HK-2 (cell line): Measurements from ENCODE around the gene ELL.
"Not testable (repeated sequence)": the region's sequence is repeated elsewhere in the genome, so short reads cannot be mapped to it uniquely, and the experiment has no call there.

Source experiments
- DNase-seq: peaks from one replicate; pipeline ENCODE4 v3.0.0-alpha.2; 2018; ENCODE audit not compliant: unreplicated experiment

Gene ELL

DNA sequence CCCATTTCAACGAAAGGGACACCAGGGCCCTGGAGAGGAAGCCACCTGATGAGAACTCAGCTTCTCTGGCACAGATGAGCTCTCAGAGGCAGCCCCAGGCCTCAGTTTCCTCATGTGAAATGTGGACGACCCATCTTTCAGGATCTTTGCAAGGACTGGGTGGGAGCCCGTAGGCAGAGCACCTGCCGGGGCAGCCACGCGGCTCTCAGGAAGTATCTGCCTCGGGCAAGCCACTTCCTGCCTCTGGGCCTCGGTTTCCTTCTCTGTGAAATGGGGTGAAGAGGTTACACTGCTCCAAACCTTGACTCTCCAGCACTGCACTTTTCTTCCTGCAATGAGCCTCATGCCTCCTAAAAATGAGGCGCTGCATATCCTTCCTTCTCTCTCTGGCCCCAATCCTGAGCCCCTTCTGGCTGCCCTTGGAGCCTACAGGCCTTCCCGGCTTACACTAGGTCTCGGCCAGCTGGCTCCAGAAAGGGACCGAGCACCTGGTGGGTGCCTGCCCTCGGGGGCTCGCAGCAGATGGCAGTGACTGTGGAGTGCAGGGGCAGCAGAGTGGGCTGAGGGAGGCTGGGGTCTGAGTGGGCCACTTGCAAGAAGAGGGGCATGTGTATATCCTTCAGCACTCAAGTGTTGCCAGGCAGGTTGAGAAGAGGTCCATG, 99.2 kb downstream of the ELL start:
- no peak for DNase-seq

DNA sequence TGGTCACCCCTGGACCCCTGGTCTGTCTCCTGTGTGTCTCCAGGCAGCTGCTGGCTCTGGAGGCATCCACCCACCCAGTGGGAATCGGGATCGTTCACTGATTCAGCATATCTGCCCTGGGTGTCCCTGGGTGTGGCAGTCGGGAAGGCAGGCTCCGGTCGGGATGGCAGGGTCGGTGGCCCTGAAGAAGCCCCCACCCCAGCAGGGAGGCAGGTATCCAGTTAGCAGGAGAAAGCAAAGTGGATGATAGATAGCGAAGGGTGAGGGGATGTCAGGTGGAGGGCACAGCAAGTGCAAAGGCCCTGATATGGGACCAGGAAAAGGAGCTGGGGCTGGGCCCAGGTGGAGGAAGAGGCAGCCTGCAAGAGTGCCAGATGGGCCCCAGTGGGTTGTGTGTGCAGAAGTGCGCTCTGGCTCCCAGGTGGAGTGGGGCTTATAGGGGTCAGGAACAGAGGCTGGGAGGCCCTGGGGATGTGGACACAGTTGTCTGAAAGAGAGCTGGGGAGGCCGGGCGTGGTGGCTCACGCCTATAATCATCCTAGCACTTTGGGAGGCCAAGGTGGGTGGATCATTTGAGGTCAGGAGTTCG, 100.4 kb downstream of the ELL start:
- DNase-seq = no peak

DNA sequence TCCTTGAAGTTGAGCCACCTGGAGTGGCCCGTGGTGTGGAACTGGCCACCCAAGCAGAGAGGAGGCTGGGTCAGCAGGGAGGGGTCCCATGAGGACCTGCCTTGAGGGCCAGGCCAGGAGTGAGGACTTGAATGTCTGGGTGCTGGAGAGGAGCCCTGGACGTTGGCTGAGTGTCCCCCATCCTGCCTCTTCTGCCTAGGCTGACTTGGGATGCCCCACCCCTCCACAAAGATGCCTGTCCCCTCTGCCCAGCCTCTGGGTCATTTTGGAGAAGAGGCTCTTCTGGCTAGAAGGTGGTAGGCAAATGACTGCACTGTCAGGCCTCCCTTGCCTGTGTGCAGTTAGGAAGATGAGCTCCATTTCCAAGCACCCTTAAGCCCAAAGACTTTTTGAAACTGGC, 100.9 kb downstream of the ELL start:
- no peak for DNase-seq

DNA sequence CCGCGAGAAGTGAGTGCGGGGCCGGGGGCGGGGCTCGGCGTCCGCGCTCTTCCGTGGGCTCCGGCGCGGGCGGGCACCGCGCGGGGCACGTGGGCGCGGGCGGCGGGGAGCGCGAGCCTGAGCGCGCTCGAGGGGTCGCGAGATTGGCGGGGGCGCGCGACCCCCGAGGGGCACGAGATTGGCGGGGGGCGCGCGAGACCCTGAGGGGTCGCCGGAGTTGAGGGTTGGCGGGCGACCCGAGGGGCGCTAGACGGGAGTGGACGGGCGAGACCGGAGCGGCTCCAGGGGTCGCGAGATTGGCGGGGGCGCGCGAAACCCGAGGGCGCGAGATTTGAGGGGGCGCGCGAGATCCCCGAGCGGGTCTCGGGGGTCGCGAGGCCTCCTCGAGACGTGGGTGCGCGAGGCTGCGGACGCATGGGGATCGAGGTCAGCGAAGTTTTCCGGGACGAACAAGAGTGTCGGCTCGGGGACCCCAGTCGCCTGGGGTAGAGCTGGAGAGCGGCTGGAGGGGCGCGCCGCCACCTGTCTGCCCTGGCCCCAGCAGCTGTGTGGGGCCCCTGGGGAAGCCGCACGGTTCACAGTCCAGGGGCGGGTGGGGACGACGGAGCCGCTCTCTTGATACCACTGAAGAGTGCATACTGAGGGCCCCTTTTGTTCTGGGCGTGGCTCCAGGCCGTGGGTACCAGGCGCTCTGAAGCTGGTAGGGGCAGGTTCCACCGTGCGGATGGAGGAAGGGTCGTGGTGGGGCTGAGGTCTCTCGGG, 102.0 kb downstream of the ELL start:
- no peak for DNase-seq

DNA sequence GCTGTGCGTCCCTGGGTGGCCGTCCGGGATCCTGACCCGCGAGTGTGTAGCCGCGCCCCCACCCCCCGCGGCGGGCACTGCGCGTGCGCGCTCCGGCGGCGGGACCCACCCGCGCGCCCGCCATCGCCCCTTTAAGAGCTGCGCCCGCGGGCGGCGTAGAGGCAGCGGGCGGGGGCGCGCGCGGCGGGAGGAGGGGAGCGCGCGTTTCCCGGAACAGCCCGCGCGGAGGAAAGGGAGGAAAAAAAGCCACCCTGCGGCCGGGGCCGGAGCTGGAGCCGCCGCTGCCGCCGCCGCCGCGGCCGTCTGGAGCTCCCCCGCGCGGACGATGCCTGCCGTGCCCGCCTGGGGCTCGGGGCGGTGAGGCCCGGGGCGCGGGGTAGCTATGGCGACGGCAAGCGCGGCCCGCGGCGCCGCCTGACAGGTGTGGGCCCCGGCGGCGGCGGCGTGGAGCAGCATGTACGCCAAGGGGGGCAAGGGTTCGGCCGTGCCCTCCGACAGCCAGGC, 102.6 kb downstream of the ELL start, which contains the start of gene SSBP4:
TSS of gene SSBP4 (plus strand) at position 204 of the 504 bp plus-strand sequence. CDS start at position 455, 251 bp downstream.
- DNase-seq = peak; percentile 77

DNA sequence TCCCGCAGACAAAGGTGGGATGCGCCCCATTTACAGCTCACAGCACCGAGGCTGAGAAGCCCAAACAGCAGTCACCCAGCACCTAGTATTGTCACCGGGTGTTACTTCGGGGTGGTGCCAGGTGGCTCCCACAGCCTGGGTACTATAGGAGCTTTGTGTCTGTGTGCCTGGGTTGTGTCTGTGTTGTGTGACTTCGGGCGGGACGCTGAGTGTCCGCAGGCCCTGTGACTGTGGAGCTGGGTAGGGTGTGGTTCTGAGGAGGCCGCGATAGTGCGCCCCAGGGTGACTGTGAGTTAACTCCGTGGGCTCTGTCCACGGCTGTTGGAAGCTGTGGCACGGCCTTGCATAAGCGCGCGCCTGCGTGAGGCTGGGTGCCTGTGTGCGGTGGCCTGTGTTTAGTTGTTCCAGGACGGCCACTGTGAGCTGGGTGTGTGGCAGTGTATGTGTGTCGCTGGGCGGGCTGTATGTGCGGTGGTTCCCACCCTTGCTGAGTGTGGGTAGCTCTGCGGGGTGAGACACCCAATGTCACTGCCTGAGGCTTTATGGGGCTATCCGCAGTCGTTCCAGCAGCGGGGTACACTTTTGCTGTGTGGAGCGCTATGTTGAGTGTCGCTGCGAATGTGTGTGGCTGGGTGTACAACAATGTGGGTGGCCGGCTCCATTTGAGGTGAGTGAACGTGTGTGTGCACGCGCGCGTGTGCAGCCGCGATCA, 103.2 kb downstream of the ELL start:
- peak; percentile 39 for DNase-seq

DNA sequence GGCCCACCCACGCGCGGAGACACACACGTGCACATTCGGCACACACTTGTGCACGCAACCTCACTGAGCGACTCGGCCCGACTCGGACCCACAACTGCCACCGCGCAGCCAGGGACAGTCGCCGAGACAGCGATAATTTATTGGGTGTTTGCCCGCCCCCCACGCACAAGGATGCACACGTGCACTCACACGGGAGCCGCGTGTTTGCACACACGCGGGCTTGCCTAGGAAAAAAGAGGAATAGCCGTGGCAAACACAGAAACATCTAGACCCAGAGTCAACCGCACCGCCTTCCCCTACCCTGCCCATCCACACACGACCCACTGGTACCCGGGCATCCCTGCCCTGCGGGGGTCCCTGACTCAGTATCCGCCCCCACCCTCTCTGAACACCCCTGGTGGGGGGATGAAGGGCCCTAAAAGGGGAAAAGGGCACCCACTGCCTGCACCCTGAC, 103.8 kb downstream of the ELL start:
- DNase-seq = no peak

DNA sequence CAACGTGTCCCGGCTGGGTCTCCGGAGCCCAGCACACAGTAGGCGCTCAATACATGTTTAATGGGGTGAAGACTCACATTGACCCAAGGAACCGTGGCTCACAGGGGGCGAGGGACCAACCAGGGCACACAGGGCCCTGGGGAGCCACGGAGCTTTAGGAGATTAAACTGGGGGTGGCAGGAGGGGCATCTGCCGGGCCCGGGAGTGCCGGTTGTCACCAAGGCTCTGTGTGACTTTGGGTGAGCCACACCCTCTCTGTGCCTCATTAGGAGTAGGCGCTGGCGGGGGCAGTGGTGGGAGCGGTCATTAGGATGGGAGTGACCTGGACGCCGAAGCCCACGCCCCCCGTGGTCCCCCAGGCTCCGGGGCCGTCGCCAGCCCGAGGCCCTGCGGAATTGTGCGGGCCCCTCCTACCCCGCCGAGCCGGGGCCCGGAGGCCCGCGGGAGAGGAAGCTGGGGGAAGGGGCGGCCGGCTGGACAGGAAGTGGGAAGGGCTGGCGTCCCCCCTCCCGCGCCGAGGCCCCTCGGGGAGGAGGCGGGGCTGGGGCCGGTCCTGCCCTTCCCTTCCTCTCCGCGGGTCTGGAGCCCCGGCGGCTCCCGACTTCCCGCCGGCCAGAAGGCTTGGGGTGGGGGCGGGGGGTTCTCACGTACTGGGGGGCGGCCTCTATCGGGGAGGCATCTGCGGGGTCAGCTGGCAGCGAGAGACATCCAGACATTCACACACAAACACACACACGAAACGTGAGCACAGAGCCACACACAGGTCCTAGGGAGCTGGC, 104.4 kb downstream of the ELL start:
- peak; percentile 88 for DNase-seq

DNA sequence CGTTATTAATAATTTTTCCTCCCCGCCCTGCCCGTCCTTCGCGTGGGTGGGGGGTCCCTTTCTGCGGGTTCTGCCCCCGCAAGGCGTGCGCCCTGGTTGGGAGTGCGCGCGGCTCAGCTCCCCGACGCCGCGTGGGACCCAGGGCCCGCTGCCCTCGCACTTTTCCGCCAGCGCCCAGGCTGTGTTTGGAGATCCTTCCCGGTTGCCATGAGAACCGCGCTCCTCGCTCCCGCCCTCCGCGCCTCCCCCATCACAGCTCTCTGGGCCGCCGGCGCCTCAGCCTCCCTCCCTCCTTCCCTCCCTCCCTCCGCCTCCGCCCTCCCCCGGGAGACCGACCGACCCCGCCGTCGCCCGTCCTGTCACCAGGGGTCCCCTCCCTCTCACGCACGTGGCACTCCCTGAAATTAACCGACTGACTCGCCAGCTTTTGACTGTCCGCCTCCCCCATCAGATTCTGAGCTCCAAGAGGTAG, 105.1 kb downstream of the ELL start:
- DNase-seq = peak; percentile 88

DNA sequence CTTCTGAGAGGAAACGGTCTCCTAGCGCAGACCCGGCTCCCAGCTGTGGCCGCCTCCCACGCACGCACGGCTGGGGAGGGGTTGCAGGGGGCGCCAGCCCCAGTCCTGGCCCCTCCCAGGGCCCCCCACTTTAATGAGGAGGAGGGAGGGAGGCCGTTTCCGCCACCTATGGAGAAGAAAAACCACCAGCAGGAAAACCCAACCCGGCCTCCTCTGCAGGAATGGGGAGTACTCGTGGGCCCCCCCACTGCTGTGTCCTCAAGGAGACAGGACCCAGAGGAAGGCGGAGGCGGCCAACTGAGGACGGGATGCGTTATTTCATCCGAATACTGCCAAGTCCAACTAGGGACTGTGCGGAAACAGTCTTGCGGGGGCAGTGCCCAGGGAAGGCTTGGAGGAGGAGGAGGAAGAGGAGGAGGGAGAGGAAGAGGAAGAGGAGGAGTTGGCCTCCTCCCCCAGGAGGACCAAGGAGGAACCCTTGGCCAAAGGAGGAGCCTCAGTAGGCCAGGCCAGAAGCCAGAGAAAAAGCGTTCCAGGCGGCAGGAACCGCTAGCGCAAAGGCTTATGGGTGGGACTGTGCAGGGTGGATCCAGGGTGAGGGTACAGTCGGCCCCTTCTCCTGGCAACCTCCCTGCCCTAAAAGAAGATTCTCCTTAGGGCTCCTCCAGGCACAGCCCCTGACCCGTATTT, 106.5 kb downstream of the ELL start:
- no peak for DNase-seq

DNA sequence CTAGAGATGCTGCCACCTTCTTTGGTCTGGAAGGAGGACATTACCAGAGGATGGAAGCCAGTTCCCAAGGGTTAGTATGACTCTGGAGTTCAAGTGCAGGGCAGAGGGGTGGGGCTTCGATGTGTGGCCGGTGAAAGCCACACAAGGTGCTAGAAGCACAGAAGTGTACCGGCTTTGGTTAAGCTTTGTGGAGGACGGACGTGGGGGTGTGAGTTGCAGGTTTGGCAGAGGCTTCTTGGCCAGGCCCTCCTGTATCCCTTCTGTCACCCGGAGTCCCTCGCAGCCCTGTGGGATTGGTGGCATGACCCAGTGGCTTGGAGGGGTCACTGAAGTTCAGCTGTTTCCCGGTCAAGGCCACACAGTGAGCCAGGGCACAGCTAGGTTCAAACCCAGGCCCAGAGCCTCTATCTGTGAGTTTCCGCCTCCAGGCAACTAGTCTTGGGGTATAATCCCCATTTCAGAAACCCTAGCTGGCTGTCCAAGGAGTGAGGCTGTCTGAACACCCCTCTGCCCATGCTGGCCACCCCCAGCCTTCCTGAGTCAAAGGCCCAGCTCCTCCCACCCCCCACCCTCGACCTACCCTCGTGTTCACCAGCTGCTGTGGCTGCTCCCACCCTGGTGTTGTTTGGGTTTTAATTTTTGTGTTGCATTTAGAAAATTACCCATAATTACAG, 107.2 kb downstream of the ELL start:
- peak; percentile 37 for DNase-seq

DNA sequence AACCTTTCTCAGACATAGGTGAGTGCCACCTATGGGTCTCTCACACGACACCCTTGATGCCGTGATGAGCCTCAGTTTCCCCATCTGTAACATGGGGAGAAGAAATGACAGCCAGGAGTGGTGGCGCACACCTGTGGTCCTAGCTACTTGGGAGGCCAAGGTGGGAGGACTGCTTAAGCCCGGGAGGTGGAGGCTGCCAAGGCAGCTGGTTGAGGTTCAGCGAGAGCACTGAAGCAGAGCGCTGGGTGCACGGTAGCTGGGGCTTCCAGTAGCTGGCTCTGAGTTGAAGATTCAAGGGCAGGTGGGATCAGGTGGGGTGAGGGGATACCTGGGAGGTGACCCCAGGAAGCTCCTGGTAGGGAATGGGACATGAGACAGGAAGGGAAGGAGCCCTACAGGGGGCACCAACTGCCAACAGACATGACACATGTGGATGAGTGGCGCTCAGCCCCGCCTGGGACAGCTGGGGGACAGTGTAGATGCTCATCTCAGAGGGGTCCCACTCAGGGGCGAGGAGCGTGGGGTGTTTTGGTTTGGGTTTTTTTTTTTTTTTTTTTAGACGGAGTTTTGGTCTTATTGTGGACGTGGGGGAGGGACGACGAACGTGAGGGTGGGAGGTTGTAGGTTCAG, 109.1 kb downstream of the ELL start:
- no peak for DNase-seq

DNA sequence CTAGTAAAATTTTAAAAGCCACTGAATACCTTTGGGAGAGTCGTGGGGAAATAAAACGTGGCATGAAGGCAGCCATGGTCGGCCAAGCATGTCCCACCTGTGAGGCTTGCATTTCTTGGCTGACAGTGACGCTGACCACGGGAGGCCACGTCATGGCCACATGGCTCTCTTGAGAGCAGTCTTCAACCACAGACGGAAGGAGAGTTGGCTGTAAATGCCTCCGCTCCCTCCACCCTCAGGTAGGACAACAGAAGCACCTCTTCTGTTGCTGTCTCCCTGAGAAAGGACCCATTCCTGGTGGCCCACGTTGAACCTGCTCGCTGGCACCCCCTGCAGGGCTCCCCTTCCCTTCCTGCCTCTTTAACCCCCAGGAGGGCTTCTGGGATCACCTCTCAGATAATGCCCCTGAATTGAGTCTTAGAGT, 113.8 kb downstream of the ELL start:
- peak; percentile 95 for DNase-seq

DNA sequence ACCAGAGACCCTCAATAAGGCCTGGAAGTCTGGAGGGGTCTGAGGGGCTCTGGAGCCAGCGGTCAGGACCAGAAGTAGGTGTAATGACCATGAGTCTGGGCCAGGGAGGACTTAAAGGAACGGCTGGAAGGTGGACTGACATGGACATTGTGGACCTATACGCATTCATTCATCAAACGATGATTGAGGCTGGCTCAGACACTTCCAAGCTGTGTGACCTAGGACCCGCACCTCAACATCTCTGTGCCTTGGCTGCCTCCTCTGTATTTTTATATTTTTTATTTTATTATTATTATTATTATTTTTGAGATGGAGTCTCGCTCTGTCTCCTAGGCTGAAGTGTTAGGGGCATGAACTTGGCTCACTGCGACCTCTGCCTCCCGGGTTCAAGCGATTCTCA, 115.1 kb downstream of the ELL start:
- no peak for DNase-seq

DNA sequence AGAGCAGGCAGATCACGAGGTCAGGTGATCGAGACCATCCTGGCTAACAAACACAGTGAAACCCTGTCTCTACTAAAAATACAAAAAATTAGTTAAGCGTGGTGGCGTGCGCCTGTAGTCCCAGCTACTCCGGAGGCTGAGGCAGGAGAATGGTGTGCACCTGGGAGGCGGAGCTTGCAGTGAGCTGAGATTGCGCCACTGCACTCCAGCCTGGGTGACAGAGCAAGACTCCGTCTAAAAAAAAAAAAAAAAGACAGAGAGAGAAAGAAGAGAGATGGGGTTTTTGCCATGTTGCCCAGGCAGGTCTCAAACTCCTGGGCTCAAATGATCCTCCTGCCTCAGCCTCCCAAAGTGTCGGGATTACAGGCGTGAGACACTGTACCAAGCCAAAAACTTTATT, 116.1 kb downstream of the ELL start:
- DNase-seq = not testable (repeated sequence)

DNA sequence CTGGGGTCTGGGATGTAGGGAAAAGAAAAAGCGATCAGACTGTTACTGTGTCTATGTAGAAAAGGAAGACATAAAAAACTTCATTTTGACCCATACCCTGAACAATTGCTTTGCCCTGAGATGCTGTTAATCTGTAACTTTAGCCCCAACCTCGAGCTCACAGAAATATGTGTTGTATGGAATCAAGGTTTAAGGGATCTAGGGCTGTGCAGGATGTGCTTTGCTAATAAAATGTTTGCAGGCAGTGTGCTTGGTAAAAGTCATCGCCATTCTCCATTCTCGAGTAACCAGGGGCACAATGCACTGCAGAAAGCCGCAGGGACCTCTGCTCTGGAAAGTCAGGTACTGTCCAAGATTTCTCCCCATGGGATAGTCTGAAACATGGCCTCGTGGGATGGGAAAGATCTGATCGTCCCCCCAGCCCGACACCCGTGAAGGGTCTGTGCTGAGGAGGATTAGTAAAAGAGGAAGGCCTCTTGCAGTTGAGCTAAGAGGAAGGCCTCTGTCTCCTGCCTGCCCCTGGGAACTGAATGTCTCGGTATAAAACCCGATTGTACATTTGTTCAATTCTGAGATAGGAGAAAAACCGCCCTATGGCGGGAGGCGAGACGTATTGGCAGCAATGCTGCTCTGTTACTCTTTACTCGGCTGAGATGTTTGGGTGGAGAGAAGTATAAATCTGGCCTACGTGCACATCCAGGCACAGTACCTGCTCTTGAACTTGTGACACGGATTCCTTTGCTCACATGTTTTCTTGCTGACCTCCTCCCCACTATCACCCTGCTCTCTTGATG, 119.2 kb downstream of the ELL start:
- peak; percentile 21 for DNase-seq

DNA sequence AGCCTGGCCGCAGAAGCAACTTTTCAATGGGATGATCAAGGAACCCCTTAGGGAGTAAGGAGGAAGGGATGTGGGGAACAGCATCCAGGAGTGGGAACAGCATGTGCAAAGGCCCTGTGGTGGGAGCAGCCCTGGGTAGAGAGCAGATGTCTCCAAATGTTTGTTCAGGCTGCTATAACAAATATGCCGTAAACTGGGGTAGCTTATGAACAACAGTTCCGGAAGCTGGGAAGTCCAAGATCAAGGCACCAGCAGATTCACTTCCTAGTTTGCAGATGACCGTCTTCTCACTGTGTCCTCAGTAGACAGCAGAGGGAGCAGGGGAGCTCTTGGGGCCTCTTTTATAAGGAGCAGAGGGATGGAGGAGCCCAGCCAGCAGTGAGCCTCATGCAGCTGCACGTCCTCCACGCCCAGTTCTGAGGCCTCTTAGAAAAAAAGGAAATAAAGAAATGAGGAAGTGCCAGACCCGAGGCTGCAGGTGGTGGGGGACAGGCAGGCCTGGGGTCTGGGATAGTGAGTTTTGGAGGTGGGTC, 120.2 kb downstream of the ELL start:
- DNase-seq = peak; percentile 82

DNA sequence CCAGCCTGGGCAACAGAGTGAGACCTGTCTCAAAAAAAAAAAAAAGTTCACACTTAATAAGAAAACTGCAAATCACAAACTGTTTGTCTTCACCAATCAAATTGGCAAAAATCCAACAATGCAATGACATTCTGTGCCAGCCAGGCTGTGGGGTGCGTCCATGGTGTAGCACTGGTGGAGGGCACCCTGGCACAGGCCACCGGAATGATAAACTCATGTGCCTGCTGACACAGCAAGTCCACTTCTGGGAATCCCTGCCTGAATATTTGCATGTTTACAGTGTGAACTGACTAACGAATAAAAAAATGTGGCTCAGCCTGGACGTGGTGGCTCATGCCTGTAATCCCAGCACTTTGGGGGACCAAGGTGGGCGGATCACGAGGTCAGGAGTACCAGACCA, 122.9 kb downstream of the ELL start:
- peak; percentile 52 for DNase-seq
